ENCODE measurements around the gene MSI2. TPM values are rescaled to one million over a fixed set of nuclear protein-coding genes. Genes with fewer than 3 reads are reported as not detected.

MSI2 gene
- total RNA-seq = 13.7 and 15.8 TPM in 2 replicates

DNA sequence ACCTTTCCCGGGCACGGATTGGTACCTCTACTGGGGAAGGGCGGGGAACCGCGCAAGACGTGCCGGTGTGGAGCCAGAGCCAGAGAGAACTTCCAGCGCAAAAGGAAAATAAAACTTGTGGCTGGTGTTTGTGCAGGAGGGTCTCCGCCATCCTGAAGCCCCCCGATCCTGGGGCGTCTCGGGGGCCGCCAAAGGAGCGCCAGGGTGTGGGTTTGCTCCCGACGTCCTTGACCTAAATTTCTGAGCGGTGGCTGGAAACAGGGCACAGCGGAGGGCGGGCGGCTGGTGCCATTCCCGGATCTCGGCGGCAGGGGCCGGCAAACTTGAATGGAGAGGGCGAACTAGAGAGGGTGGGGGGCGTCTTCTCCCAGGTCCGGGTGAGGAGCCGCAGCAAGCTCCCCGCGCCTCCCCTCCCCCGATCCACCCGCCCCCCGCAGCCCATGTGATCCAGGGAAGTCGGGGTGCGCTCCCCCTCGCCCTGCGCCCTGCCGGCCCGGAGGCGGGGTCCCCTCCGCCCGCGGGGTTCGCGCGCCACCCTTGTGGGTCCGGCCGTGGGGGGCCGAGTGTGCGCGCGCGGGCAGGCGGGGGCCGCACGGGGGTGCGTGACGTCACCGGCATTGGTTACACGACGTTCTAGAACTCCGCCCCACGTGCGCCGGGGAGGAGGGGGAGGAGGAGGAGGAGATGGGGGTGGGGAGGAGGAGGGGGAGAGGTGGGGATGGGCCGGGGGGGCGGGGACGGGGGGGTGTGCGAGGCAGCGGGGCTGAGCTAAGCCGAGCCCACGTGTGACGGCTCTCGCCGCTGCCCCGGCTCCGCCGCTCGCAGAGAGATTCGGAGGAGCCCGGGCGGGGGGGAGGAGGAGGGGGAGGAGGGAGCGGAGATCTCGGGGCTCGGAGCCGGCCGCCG lies at the start of gene MSI2:
Gene MSI2, plus strand, starts transcription at position 748 of the 906 bp plus-strand sequence. CDS start 220 bp downstream, outside the sequence.

Other genes with a start within 250 kb of the MSI2 start
- 9.8 and 14.9 TPM in 2 replicates for gene AKAP1, start 171.3 kb upstream of the MSI2 start, total RNA-seq

All from bronchial smooth muscle cell (primary cell).